GM23338 (cell line): Measurements from ENCODE around the gene SNTG2. TPM values are rescaled to one million over a fixed set of nuclear protein-coding genes. Genes with fewer than 3 reads are reported as not detected.

Experiments
- ATAC-seq: fragments of 200-7000 bp; cut with Tn5 transposase; 3 replicates; pipeline ENCODE4 v1.9.1; 2020
- DNase-seq: peaks from one replicate; pipeline ENCODE4 v3.0.0-alpha.2; 2015; ENCODE audit warnings: low spot score
- H2AFZ ChIP-seq: fragments of 200-600 bp; sonication (generic); 2 replicates; pipeline ENCODE4 v1.8.0; 2016; ENCODE audit warnings: antibody characterized with exemption, mild to moderate bottlenecking, moderate library complexity
- H3F3A ChIP-seq: fragments of 200-600 bp; sonication (generic); replicated peaks from 2 replicates; pipeline ENCODE4 v1.8.0; 2017; ENCODE audit warnings: antibody characterized with exemption, mixed run types, low read depth
- H3K27ac ChIP-seq: fragments of 200-600 bp; sonication (generic); 2 replicates; pipeline ENCODE4 v1.6.1; 2016; ENCODE audit warnings: low read depth
- H3K27me3 ChIP-seq: fragments of 200-600 bp; sonication (generic); 2 replicates; pipeline ENCODE4 v1.8.0; 2016; ENCODE audit warnings: mild to moderate bottlenecking, mixed run types, moderate library complexity; ENCODE audit not compliant: insufficient read depth
- H3K36me3 ChIP-seq: fragments of 200-600 bp; sonication (generic); 2 replicates; pipeline ENCODE4 v1.8.0; 2016; ENCODE audit warnings: mild to moderate bottlenecking; ENCODE audit not compliant: insufficient read depth
- H3K4me1 ChIP-seq: fragments of 200-600 bp; sonication (generic); 2 replicates; pipeline ENCODE4 v1.8.0; 2016; ENCODE audit warnings: mild to moderate bottlenecking, moderate library complexity; ENCODE audit not compliant: insufficient read depth
- H3K4me2 ChIP-seq: fragments of 200-600 bp; sonication (generic); 2 replicates; pipeline ENCODE4 v1.7.1; 2017; ENCODE audit warnings: mixed run types
- H3K4me3 ChIP-seq: fragments of 200-600 bp; sonication (generic); 2 replicates; pipeline ENCODE4 v1.6.1; 2016; ENCODE audit warnings: mixed run types
- H3K79me2 ChIP-seq: fragments of 200-600 bp; sonication (generic); replicated peaks from 2 replicates; pipeline ENCODE4 v1.8.0; 2017; ENCODE audit warnings: mild to moderate bottlenecking; ENCODE audit not compliant: insufficient read depth
- H3K9me2 ChIP-seq: fragments of 200-600 bp; sonication (generic); 2 replicates; pipeline ENCODE4 v1.8.0; 2017; ENCODE audit not compliant: insufficient read depth
- H4K20me1 ChIP-seq: fragments of 200-600 bp; sonication (generic); replicated peaks from 2 replicates; pipeline ENCODE4 v1.8.0; 2017; ENCODE audit warnings: mild to moderate bottlenecking; ENCODE audit not compliant: insufficient read depth
- H3K27ac Mint-ChIP-seq: 2 replicates; pipeline ENCODE4 v1.8.0; 2020; ENCODE audit warnings: inconsistent platforms, mild to moderate bottlenecking, moderate library complexity, mixed read lengths
- H3K27me3 Mint-ChIP-seq: 3 replicates; pipeline ENCODE4 v1.8.0; 2022; ENCODE audit warnings: low read depth, mild to moderate bottlenecking, moderate library complexity, mixed read lengths, inconsistent platforms; ENCODE audit not compliant: insufficient read depth, poor library complexity
- H3K36me3 Mint-ChIP-seq: 3 replicates; pipeline ENCODE4 v1.8.0; 2021; ENCODE audit warnings: low read depth, mild to moderate bottlenecking, inconsistent platforms, moderate library complexity, mixed read lengths
- H3K4me1 Mint-ChIP-seq: 3 replicates; pipeline ENCODE4 v1.8.0; 2020; ENCODE audit warnings: mild to moderate bottlenecking, inconsistent platforms, mixed read lengths
- H3K4me3 Mint-ChIP-seq: 3 replicates; pipeline ENCODE4 v1.8.0; 2021; ENCODE audit warnings: moderate library complexity, mild to moderate bottlenecking, inconsistent platforms, mixed read lengths
- H3K9me3 Mint-ChIP-seq: 3 replicates; pipeline ENCODE4 v1.8.0; 2020; ENCODE audit warnings: moderate library complexity, mild to moderate bottlenecking, inconsistent platforms, mixed read lengths
- CREB1 ChIP-seq: fragments of 250-450 bp; sonication (Bioruptor Pico); IDR thresholded peaks from 2 replicates; pipeline ENCODE4 v1.5.0; 2020; ENCODE audit warnings: low read depth, mild to moderate bottlenecking, moderate library complexity
- EZH2 ChIP-seq: fragments of 200-600 bp; sonication (generic); IDR thresholded peaks from one replicate; pipeline ENCODE4 v1.8.0; 2017; ENCODE audit warnings: antibody characterized with exemption, mild to moderate bottlenecking, low read depth; ENCODE audit not compliant: unreplicated experiment
- NANOG ChIP-seq: IDR thresholded peaks from 2 replicates; pipeline ENCODE4 v1.6.1; 2016; ENCODE audit warnings: antibody characterized with exemption, borderline replicate concordance
- POLR2AphosphoS5 ChIP-seq: IDR thresholded peaks from 2 replicates; pipeline ENCODE4 v1.6.1; 2016; ENCODE audit warnings: antibody characterized with exemption, low read depth
- STAT1 ChIP-seq: IDR thresholded peaks from one replicate; pipeline ENCODE4 v1.6.1; 2016; ENCODE audit warnings: antibody characterized with exemption; ENCODE audit not compliant: unreplicated experiment
- ZNF114 ChIP-seq: fragments of 250-450 bp; sonication (Bioruptor Pico); IDR thresholded peaks from 2 replicates; pipeline ENCODE4 v1.5.0; 2020; ENCODE audit warnings: mild to moderate bottlenecking, moderate library complexity
- ZNF331 ChIP-seq: fragments of 250-450 bp; sonication (Bioruptor Pico); IDR thresholded peaks from 2 replicates; pipeline ENCODE4 v1.5.0; 2020; ENCODE audit warnings: low read depth, mild to moderate bottlenecking, moderate library complexity
- polyA plus RNA-seq: library from polyadenylated mRNA; unstranded; fragments of >200 nt; fragmentation: Nextera tagmentation; extraction: Ambion mirVana; gene quantifications from 2 replicates; pipeline ENCODE4 v1.2.1, GENCODE V29; 2016
- total RNA-seq: library from RNA; depleted of rRNA; stranded (reverse); fragments of >200 nt; shearing (Covaris generic); gene quantifications from 2 replicates; pipeline ENCODE4 v1.2.3, GENCODE V29; 2014
- TF ChIP-seq, protein P1 (sequence below): IDR thresholded peaks from 2 replicates; pipeline ENCODE4 v1.6.1; 2016; ENCODE audit warnings: antibody characterized with exemption
- TF ChIP-seq, protein P2 (sequence below): fragments of 250-450 bp; sonication (Bioruptor Pico); IDR thresholded peaks from 2 replicates; pipeline ENCODE4 v1.5.0; 2020; ENCODE audit warnings: mild to moderate bottlenecking, moderate library complexity
- TF ChIP-seq, protein P3 (sequence below), 2 experiments: fragments of 200-600 bp in 1 of 2; sonication (generic) in 1 of 2; conservative IDR thresholded peaks; 2 replicates each; pipeline versions ENCODE4 v1.5.1 to v1.6.1; 2016 to 2017; ENCODE audit warnings: antibody characterized with exemption in 2 of 2, low read depth in 2 of 2, mild to moderate bottlenecking in 2 of 2, moderate library complexity in 1 of 2

SNTG2 gene
- total and polyA plus RNA-seq, 2 experiments from 2014 or later = 27.5 to 60.4 TPM

DNA sequence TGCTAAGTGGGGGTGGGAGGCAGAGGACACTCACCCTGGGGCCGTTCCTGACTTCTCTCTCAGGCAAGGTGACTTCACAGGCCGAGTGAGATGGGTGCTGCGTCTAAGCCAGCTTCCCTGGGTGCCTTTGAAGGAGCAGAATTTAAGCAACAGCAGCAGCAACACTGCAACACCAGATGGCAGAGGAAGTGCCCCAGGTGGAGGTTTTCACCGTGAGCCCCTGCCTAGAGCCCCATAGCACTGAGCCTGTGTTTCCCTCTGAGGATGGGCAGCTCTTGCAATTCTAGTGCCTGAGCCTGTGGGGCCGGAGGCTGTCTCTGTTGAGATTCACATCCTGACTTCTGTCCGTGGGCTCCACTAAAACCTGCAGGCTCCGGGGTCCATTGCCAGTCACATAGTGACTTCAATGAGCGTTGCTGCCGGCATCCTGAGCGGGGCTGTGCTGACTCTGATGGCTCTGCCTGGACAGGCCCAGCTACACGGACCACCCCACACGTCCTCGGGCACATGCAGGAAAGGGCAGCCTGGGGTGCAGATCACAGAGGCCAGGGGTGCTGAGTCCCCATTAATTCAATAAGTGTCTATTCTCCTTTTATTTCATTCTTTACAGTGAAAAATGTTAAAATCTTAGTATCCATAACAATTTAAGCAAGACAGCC, 218.8 kb downstream of the SNTG2 start:
- Histone ChIP-seq H3K36me3 (peaks cover 41% of the 10 kb centered on the region), H3K9me2 (no peaks in the 10 kb centered on the region), H3K27ac (no peak overlapping the region), H3F3A (peaks cover 14% of the 10 kb centered on the region; the same call in 1 of the 2 replicates), H3K4me2 (no peak overlapping the region), H3K79me2 (no peaks in the 10 kb centered on the region), H2AFZ (no peak overlapping the region), H3K4me3 (no peak overlapping the region), H3K4me1 (no peaks in the 10 kb centered on the region), H4K20me1 (no peaks in the 10 kb centered on the region), H3K27me3 (no peaks in the 10 kb centered on the region)
- TF ChIP-seq NANOG (no peak), STAT1 (no peak), ZNF114 (CRISPR knock-in tag) (no peak), EZH2 (no peak), ZNF331 (CRISPR knock-in tag) (no peak), CREB1 (no peak), POLR2AphosphoS5 (no peak)
- TF ChIP-seq, protein P1, sequence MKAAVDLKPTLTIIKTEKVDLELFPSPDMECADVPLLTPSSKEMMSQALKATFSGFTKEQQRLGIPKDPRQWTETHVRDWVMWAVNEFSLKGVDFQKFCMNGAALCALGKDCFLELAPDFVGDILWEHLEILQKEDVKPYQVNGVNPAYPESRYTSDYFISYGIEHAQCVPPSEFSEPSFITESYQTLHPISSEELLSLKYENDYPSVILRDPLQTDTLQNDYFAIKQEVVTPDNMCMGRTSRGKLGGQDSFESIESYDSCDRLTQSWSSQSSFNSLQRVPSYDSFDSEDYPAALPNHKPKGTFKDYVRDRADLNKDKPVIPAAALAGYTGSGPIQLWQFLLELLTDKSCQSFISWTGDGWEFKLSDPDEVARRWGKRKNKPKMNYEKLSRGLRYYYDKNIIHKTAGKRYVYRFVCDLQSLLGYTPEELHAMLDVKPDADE = no peak
- TF ChIP-seq, protein P2, sequence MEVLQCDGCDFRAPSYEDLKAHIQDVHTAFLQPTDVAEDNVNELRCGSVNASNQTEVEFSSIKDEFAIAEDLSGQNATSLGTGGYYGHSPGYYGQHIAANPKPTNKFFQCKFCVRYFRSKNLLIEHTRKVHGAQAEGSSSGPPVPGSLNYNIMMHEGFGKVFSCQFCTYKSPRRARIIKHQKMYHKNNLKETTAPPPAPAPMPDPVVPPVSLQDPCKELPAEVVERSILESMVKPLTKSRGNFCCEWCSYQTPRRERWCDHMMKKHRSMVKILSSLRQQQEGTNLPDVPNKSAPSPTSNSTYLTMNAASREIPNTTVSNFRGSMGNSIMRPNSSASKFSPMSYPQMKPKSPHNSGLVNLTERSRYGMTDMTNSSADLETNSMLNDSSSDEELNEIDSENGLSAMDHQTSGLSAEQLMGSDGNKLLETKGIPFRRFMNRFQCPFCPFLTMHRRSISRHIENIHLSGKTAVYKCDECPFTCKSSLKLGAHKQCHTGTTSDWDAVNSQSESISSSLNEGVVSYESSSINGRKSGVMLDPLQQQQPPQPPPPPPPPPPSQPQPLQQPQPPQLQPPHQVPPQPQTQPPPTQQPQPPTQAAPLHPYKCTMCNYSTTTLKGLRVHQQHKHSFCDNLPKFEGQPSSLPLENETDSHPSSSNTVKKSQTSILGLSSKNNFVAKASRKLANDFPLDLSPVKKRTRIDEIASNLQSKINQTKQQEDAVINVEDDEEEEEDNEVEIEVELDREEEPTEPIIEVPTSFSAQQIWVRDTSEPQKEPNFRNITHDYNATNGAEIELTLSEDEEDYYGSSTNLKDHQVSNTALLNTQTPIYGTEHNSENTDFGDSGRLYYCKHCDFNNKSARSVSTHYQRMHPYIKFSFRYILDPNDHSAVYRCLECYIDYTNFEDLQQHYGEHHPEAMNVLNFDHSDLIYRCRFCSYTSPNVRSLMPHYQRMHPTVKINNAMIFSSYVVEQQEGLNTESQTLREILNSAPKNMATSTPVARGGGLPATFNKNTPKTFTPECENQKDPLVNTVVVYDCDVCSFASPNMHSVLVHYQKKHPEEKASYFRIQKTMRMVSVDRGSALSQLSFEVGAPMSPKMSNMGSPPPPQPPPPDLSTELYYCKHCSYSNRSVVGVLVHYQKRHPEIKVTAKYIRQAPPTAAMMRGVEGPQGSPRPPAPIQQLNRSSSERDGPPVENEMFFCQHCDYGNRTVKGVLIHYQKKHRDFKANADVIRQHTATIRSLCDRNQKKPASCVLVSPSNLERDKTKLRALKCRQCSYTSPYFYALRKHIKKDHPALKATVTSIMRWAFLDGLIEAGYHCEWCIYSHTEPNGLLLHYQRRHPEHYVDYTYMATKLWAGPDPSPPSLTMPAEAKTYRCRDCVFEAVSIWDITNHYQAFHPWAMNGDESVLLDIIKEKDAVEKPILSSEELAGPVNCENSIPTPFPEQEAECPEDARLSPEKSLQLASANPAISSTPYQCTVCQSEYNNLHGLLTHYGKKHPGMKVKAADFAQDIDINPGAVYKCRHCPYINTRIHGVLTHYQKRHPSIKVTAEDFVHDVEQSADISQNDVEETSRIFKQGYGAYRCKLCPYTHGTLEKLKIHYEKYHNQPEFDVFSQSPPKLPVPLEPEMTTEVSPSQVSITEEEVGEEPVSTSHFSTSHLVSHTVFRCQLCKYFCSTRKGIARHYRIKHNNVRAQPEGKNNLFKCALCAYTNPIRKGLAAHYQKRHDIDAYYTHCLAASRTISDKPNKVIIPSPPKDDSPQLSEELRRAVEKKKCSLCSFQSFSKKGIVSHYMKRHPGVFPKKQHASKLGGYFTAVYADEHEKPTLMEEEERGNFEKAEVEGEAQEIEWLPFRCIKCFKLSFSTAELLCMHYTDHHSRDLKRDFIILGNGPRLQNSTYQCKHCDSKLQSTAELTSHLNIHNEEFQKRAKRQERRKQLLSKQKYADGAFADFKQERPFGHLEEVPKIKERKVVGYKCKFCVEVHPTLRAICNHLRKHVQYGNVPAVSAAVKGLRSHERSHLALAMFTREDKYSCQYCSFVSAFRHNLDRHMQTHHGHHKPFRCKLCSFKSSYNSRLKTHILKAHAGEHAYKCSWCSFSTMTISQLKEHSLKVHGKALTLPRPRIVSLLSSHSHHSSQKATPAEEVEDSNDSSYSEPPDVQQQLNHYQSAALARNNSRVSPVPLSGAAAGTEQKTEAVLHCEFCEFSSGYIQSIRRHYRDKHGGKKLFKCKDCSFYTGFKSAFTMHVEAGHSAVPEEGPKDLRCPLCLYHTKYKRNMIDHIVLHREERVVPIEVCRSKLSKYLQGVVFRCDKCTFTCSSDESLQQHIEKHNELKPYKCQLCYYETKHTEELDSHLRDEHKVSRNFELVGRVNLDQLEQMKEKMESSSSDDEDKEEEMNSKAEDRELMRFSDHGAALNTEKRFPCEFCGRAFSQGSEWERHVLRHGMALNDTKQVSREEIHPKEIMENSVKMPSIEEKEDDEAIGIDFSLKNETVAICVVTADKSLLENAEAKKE (CRISPR knock-in tag) = no peak
- TF ChIP-seq, protein P3, sequence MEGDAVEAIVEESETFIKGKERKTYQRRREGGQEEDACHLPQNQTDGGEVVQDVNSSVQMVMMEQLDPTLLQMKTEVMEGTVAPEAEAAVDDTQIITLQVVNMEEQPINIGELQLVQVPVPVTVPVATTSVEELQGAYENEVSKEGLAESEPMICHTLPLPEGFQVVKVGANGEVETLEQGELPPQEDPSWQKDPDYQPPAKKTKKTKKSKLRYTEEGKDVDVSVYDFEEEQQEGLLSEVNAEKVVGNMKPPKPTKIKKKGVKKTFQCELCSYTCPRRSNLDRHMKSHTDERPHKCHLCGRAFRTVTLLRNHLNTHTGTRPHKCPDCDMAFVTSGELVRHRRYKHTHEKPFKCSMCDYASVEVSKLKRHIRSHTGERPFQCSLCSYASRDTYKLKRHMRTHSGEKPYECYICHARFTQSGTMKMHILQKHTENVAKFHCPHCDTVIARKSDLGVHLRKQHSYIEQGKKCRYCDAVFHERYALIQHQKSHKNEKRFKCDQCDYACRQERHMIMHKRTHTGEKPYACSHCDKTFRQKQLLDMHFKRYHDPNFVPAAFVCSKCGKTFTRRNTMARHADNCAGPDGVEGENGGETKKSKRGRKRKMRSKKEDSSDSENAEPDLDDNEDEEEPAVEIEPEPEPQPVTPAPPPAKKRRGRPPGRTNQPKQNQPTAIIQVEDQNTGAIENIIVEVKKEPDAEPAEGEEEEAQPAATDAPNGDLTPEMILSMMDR (conservative IDR thresholded peaks at IDR 0.05; ENCODE audit: low read depth in 2 of 2) = no peak
- Mint-ChIP-seq H3K4me1 (no peaks in the 10 kb centered on the region), H3K9me3 (peaks cover 53% of the 10 kb centered on the region), H3K36me3 (peaks cover 88% of the 10 kb centered on the region), H3K27ac (no peak overlapping the region), H3K27me3 (no peaks in the 10 kb centered on the region), H3K4me3 (no peak overlapping the region)
- DNase-seq = no peak
- no peak; the same call in 2 of the 3 replicates for ATAC-seq
